H9 (cell line): ENCODE data around the gene CSNK1A1. TPM values are rescaled to one million over a fixed set of nuclear protein-coding genes. Genes with fewer than 3 reads are reported as not detected.

Experiments used
- DNase-seq: peaks from one replicate; pipeline ENCODE4 v3.0.0-alpha.2; 2017
- H2AFZ ChIP-seq: one replicate; pipeline ENCODE4 v1.6.1; 2013; ENCODE audit warnings: mild to moderate bottlenecking, low read length, control low read depth, moderate library complexity
- H2AK5ac ChIP-seq: 2 replicates; pipeline ENCODE4 v1.6.1; 2013; ENCODE audit warnings: low read length, control low read depth, mixed read lengths; ENCODE audit not compliant: insufficient read length
- H2BK120ac ChIP-seq: one replicate; pipeline ENCODE4 v1.6.1; 2013; ENCODE audit warnings: low read depth, mild to moderate bottlenecking, low read length, control low read depth, inconsistent platforms; ENCODE audit not compliant: poor library complexity, severe bottlenecking
- H2BK12ac ChIP-seq: 2 replicates; pipeline ENCODE4 v1.6.1; 2013; ENCODE audit warnings: low read length, control low read depth, mixed read lengths, low read depth; ENCODE audit not compliant: insufficient read length
- H2BK15ac ChIP-seq: 2 replicates; pipeline ENCODE4 v1.6.1; 2013; ENCODE audit warnings: low read depth, low read length, control low read depth
- H2BK20ac ChIP-seq: one replicate; pipeline ENCODE4 v1.6.1; 2013; ENCODE audit warnings: low read depth, mild to moderate bottlenecking, low read length, control low read depth, inconsistent platforms; ENCODE audit not compliant: poor library complexity, severe bottlenecking
- H2BK5ac ChIP-seq: 2 replicates; pipeline ENCODE4 v1.6.1; 2013; ENCODE audit warnings: low read length, control low read depth, mixed read lengths; ENCODE audit not compliant: insufficient read length
- H3K14ac ChIP-seq: 2 replicates; pipeline ENCODE4 v1.6.1; 2013; ENCODE audit warnings: low read length, control low read depth; ENCODE audit not compliant: insufficient read depth
- H3K18ac ChIP-seq: 2 replicates; pipeline ENCODE4 v1.6.1; 2013; ENCODE audit warnings: low read depth, mild to moderate bottlenecking, mixed read lengths, low read length, control low read depth; ENCODE audit not compliant: insufficient read length
- H3K23ac ChIP-seq: 2 replicates; pipeline ENCODE4 v1.6.1; 2013; ENCODE audit warnings: low read length, control low read depth, mixed read lengths, low read depth; ENCODE audit not compliant: insufficient read length
- H3K23me2 ChIP-seq: 2 replicates; pipeline ENCODE4 v1.6.1; 2013; ENCODE audit warnings: low read depth, mild to moderate bottlenecking, mixed read lengths, low read length, control low read depth; ENCODE audit not compliant: insufficient read length, poor library complexity, severe bottlenecking
- H3K27ac ChIP-seq: 2 replicates; pipeline ENCODE4 v1.5.1; 2013; ENCODE audit warnings: low read length, control low read depth, mixed read lengths, low read depth; ENCODE audit not compliant: insufficient read length
- H3K27me3 ChIP-seq: 2 replicates; pipeline ENCODE4 v1.6.1; 2013; ENCODE audit warnings: low read length, control low read depth, inconsistent platforms; ENCODE audit not compliant: insufficient read depth
- H3K4ac ChIP-seq: 2 replicates; pipeline ENCODE4 v1.6.1; 2013; ENCODE audit warnings: low read depth, mild to moderate bottlenecking, control low read depth, inconsistent platforms, low read length, moderate library complexity
- H3K4me1 ChIP-seq: 2 replicates; pipeline ENCODE4 v1.6.1; 2013; ENCODE audit warnings: low read length, control low read depth, inconsistent platforms; ENCODE audit not compliant: insufficient read depth
- H3K4me2 ChIP-seq: 2 replicates; pipeline ENCODE4 v1.6.1; 2013; ENCODE audit warnings: low read length, control low read depth, mixed read lengths; ENCODE audit not compliant: insufficient read length, insufficient read depth
- H3K56ac ChIP-seq: 2 replicates; pipeline ENCODE4 v1.6.1; 2013; ENCODE audit warnings: low read depth, mild to moderate bottlenecking, mixed read lengths, low read length, control low read depth; ENCODE audit not compliant: insufficient read length
- H3K79me1 ChIP-seq: 2 replicates; pipeline ENCODE4 v1.6.1; 2013; ENCODE audit warnings: low read depth, mild to moderate bottlenecking, moderate library complexity, low read length, control low read depth, inconsistent platforms; ENCODE audit not compliant: insufficient read depth, poor library complexity, severe bottlenecking
- H3K79me2 ChIP-seq: 2 replicates; pipeline ENCODE4 v1.6.1; 2013; ENCODE audit warnings: low read length, control low read depth, inconsistent platforms; ENCODE audit not compliant: insufficient read depth
- H3K9ac ChIP-seq: 2 replicates; pipeline ENCODE4 v1.6.1; 2013; ENCODE audit warnings: low read length, control low read depth, mixed read lengths; ENCODE audit not compliant: insufficient read length; ENCODE audit errors: extremely low read depth
- H3K9me3 ChIP-seq: one replicate; pipeline ENCODE4 v1.6.1; 2013; ENCODE audit warnings: low read depth, low read length, inconsistent platforms; ENCODE audit not compliant: control insufficient read depth
- H3T11ph ChIP-seq: one replicate; pipeline ENCODE4 v1.6.1; 2013; ENCODE audit warnings: mild to moderate bottlenecking, low read length, control low read depth, inconsistent platforms
- H4K20me1 ChIP-seq: one replicate; pipeline ENCODE4 v1.6.1; 2013; ENCODE audit not compliant: control insufficient read depth, insufficient read length, insufficient read depth
- H4K5ac ChIP-seq: 2 replicates; pipeline ENCODE4 v1.6.1; 2013; ENCODE audit warnings: low read depth, mild to moderate bottlenecking, mixed read lengths, low read length, control low read depth; ENCODE audit not compliant: insufficient read length
- H4K8ac ChIP-seq: replicated peaks from 2 replicates; pipeline ENCODE4 v1.6.1; 2013; ENCODE audit warnings: low read length, control low read depth, mixed read lengths, low read depth; ENCODE audit not compliant: insufficient read length
- H4K91ac ChIP-seq: 2 replicates; pipeline ENCODE4 v1.6.1; 2013; ENCODE audit warnings: low read depth, mild to moderate bottlenecking, moderate library complexity, mixed read lengths, low read length, control low read depth; ENCODE audit not compliant: insufficient read length
- H3K27ac Mint-ChIP-seq, 3 experiments: 2 replicates in 2 of 3; 3 replicates in 1 of 3; pipeline ENCODE4 v1.8.0; 2020 to 2021; ENCODE audit warnings: mixed read lengths in 3 of 3, mild to moderate bottlenecking in 1 of 3, moderate library complexity in 1 of 3
- H3K27me3 Mint-ChIP-seq: 2 replicates; pipeline ENCODE4 v1.8.0; 2021; ENCODE audit warnings: low read depth, mild to moderate bottlenecking, moderate library complexity, mixed read lengths
- H3K36me3 Mint-ChIP-seq, 3 experiments: 2 replicates in 2 of 3; 3 replicates in 1 of 3; pipeline ENCODE4 v1.8.0; 2020 to 2021; ENCODE audit warnings: low read depth in 3 of 3, mixed read lengths in 3 of 3; ENCODE audit not compliant: insufficient read depth in 1 of 3
- H3K4me1 Mint-ChIP-seq, 2 experiments: 2 replicates each; pipeline ENCODE4 v1.8.0; 2020; ENCODE audit warnings: mixed read lengths in 2 of 2
- H3K4me3 Mint-ChIP-seq, 2 experiments: 2 replicates in 1 of 2; 3 replicates in 1 of 2; pipeline ENCODE4 v1.8.0; 2020 to 2021; ENCODE audit warnings: mild to moderate bottlenecking in 2 of 2, mixed read lengths in 2 of 2, moderate library complexity in 1 of 2
- H3K9me3 Mint-ChIP-seq, 2 experiments: 2 replicates in 1 of 2; 3 replicates in 1 of 2; pipeline ENCODE4 v1.8.0; 2020; ENCODE audit warnings: mild to moderate bottlenecking in 2 of 2, mixed read lengths in 2 of 2, moderate library complexity in 1 of 2
- CTCF ChIP-seq: fragments of 200-600 bp; sonication (generic); conservative IDR thresholded peaks from 3 replicates; pipeline ENCODE4 v1.8.0; 2021; ENCODE audit warnings: antibody characterized with exemption, mild to moderate bottlenecking
- WGBS: extraction: QIAGEN DNeasy Blood & Tissue Kit; methylation state at CpG from one replicate; pipeline ENCODE4 v1.1.7; 2013; ENCODE audit warnings: missing lambda C conversion rate, low lambda C conversion rate, mixed read lengths; ENCODE audit not compliant: insufficient read length; ENCODE audit errors: extremely low coverage; 5-methylcytosine and 5-hydroxymethylcytosine counted together
- total RNA-seq: library from RNA; stranded (reverse); gene quantifications from 2 replicates; pipeline ENCODE4 v1.2.1, GENCODE V29; 2021

Gene CSNK1A1
- total RNA-seq, 1 experiment from 2014 or later: 310 TPM

GRCh38 chr5:149442563-149443182 is 108.6 kb downstream of the CSNK1A1 start:
- no peaks in the 10 kb centered on the region for H4K20me1 ChIP-seq
- WGBS: no CpG with 5 or more reads among the region's 17 CpGs
- H3K23ac ChIP-seq: no peak overlapping the region
- no peak overlapping the region for H3K4ac ChIP-seq
- Mint-ChIP-seq H3K9me3 (peaks cover 3 to 4% of the 10 kb centered on the region in 2 experiments; a peak in 3 of 5 replicates), H3K27ac (peak overlapping the region; percentile 82 to 98 (median 89); a peak in 6 of 7 replicates), H3K27me3 (peaks cover 2% of the 10 kb centered on the region), H3K4me1 (peaks cover 42 to 47% of the 10 kb centered on the region in 2 experiments), H3K4me3 (peak overlapping the region in 1 of 2 experiments; percentile 51; a peak in 1 of 5 replicates), H3K36me3 (peaks cover 0 to 3% (median 2%) of the 10 kb centered on the region in 3 experiments; a peak in 2 of 7 replicates)
- H3K18ac ChIP-seq: no peak overlapping the region
- H2AFZ ChIP-seq: no peak overlapping the region
- H3T11ph ChIP-seq: no peak overlapping the region
- peak; percentile 87 for TF ChIP-seq CTCF
- H3K79me1 ChIP-seq: no peaks in the 10 kb centered on the region
- no peak overlapping the region for H2BK120ac ChIP-seq
- H2BK20ac ChIP-seq: no peak overlapping the region
- H2AK5ac ChIP-seq: no peak overlapping the region
- no peak overlapping the region for H4K8ac ChIP-seq
- no peak overlapping the region for H3K9ac ChIP-seq
- no peak overlapping the region for H3K4me2 ChIP-seq
- peaks cover 11% of the 10 kb centered on the region for H3K4me1 ChIP-seq
- H3K14ac ChIP-seq: no peak overlapping the region
- H2BK12ac ChIP-seq: no peak overlapping the region
- no peak overlapping the region for H3K56ac ChIP-seq
- H3K27ac ChIP-seq: no peak overlapping the region
- no peak overlapping the region for H4K91ac ChIP-seq
- no peaks in the 10 kb centered on the region for H3K79me2 ChIP-seq
- no peaks in the 10 kb centered on the region for H3K27me3 ChIP-seq
- H3K9me3 ChIP-seq: no peaks in the 10 kb centered on the region
- peak; percentile 90 for DNase-seq
- H2BK5ac ChIP-seq: no peak overlapping the region
- no peaks in the 10 kb centered on the region for H3K23me2 ChIP-seq
- H2BK15ac ChIP-seq: no peak overlapping the region
- no peak overlapping the region for H4K5ac ChIP-seq

Other genes starting within 250 kb of the CSNK1A1 start
- gene GRPEL2, start 205.9 kb downstream of the CSNK1A1 start, total RNA-seq: 44.4 and 47.3 TPM in 2 replicates
- gene PCYOX1L, start 193.4 kb downstream of the CSNK1A1 start, total RNA-seq: 15.3 and 16.5 TPM in 2 replicates
- gene IL17B, start 172.1 kb downstream of the CSNK1A1 start, total RNA-seq: not detected in 2 replicates
- gene ARHGEF37, start 30.1 kb upstream of the CSNK1A1 start, total RNA-seq: 0.39 and 0.42 TPM in 2 replicates
- gene PPARGC1B, start 178.9 kb upstream of the CSNK1A1 start, total RNA-seq: 17.1 and 17.7 TPM in 2 replicates